Measurements from ENCODE around the gene DSCAML1.

DSCAML1 gene

GRCh38 chr11:117490911-117491310 lies 306.1 kb downstream of the DSCAML1 start:
- no peak for DNase-seq (ENCODE audit: low read depth)
- no peak overlapping the region for H3K4me3 ChIP-seq (ENCODE audit: low read depth, low read length)
- TF ChIP-seq, protein P1, sequence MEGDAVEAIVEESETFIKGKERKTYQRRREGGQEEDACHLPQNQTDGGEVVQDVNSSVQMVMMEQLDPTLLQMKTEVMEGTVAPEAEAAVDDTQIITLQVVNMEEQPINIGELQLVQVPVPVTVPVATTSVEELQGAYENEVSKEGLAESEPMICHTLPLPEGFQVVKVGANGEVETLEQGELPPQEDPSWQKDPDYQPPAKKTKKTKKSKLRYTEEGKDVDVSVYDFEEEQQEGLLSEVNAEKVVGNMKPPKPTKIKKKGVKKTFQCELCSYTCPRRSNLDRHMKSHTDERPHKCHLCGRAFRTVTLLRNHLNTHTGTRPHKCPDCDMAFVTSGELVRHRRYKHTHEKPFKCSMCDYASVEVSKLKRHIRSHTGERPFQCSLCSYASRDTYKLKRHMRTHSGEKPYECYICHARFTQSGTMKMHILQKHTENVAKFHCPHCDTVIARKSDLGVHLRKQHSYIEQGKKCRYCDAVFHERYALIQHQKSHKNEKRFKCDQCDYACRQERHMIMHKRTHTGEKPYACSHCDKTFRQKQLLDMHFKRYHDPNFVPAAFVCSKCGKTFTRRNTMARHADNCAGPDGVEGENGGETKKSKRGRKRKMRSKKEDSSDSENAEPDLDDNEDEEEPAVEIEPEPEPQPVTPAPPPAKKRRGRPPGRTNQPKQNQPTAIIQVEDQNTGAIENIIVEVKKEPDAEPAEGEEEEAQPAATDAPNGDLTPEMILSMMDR (conservative IDR thresholded peaks at IDR 0.05; ENCODE audit: low read depth, low read length) = no peak

DNA sequence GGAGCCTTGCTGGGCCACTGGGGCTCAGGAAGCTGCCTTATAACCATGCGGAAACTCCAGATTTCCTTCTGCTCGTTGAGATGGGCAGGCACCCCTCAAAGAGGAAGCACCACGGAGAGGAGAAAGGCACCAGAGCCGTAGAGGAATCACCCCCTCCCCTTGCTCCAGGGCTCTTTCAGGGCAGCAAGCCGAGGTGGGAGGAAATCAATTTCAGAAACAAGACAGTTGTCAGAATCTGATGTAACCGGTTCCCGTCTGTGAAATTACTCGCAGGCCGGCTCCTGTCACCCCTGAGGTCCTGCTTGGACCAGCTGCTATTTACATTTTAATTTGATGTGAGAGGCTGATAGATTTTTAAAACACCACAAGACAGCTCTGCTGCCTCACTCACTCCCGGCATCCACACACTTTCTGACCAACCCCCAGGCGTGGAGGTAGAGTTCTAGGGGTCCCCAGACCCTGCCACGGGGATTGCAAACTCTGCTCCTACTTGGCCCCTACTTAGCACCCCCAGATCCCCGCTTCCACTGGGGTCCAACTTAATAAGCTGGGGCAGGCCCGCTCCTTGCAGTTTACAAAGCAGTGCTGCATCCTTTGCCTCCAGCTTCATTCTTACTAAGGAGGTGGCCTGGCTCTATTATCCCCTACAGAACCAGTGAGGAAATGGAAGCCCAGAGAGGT lies 306.9 kb downstream of the DSCAML1 start:
- no peak for DNase-seq (ENCODE audit: low read depth)
- TF ChIP-seq, protein P1 (conservative IDR thresholded peaks at IDR 0.05; ENCODE audit: low read depth, low read length) = no peak
- no peak overlapping the region for H3K4me3 ChIP-seq (ENCODE audit: low read depth, low read length)

DNA sequence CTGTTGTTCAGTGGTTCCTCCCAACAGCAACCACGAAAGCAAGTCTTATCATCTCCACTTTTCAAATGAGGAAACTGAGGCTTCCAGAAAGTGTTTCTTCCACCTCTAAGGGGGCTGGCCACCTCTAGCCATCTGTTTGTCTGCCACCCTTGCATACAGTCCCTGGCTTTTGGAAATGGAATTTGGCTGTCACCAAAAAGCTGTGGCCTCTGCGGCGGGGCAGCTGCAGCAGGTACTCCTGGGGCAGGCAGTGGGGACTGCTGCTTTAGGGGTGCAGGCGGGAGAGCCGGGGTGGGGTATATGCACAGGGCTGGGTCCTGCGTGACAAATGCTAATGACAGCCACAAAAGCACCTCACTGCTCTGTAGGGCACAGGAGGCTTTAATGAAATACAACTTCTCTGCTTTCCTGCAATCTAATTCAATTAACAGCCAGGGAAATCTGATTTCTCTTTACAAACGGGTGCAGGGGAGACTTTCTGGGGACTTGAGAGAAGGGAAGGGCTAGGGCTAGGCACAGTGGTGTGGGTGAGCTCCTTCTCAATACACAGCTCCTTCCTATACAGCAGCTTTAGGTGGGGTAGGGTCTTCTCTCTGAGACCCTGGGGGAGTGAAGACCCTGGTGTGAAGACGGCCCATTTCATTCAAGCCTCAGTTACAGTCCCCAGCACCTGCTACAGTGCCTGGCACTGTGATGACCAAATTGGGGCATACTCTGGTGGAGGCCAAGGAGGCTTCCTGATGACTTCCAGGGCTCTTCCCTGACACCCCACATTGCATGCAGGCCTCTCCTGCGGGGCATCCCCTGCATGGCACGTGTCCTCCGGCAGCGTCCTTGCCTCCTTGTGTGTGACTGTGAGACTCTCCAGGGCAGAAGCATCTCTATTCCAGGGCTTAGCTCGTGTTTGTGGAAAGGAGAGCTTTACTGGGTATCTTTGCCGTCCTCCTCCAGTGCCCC lies 307.7 kb downstream of the DSCAML1 start:
- no peak for DNase-seq (ENCODE audit: low read depth)
- no peak overlapping the region for H3K4me3 ChIP-seq (ENCODE audit: low read depth, low read length)
- TF ChIP-seq, protein P1 (conservative IDR thresholded peaks at IDR 0.05; ENCODE audit: low read depth, low read length) = no peak

- H3K4me3 ChIP-seq (ENCODE audit: low read depth, low read length) = no peak overlapping the region
- TF ChIP-seq, protein P1 (conservative IDR thresholded peaks at IDR 0.05; ENCODE audit: low read depth, low read length) = no peak
These were observed 311.0 kb downstream of the DSCAML1 start for GRCh38 chr11:117486059-117486458.

DNA sequence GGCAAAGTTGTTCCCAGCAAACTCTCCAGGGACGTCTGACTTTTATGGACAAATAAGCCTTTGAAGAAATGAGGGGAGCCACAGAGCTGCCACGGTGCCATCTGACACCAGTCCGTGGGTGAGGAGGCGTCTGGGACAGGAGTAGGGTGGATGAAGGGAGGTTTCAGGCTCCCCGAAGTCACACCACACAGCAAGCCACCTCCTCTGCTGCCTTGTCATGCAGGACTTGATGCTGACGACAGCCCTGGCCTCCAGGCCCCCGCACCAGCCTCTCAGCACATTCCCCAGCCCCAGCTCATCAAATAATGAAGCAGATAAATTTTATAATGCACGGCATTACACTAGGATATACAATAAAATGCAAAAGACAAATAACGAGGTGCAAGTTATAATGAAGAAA lies 312.9 kb downstream of the DSCAML1 start:
- TF ChIP-seq, protein P1 (conservative IDR thresholded peaks at IDR 0.05; ENCODE audit: low read depth, low read length) = no peak
- H3K4me3 ChIP-seq (ENCODE audit: low read depth, low read length) = no peak overlapping the region
- DNase-seq (ENCODE audit: low read depth) = no peak

More at GRCh38 chr11:117486059-117486458, 311.0 kb downstream of the DSCAML1 start:
- DNase-seq (ENCODE audit: low read depth) = no peak

GRCh38 chr11:117483372-117483771 lies 313.6 kb downstream of the DSCAML1 start:
- TF ChIP-seq, protein P1 (conservative IDR thresholded peaks at IDR 0.05; ENCODE audit: low read depth, low read length) = no peak
- no peak for DNase-seq (ENCODE audit: low read depth)
- no peak overlapping the region for H3K4me3 ChIP-seq (ENCODE audit: low read depth, low read length)

Measured in choroid plexus epithelial cell (primary cell).